CD4-positive, alpha-beta T cell treated with Interleukin-15 for 4 hours (primary cell): Measurements from ENCODE around the gene AKAP13.
"Not testable (repeated sequence)": the region's sequence is repeated elsewhere in the genome, so short reads cannot be mapped to it uniquely, and the experiment has no call there.

Experiments
- DNase-seq: peaks from one replicate; pipeline ENCODE4 v3.0.0-alpha.2; 2020; ENCODE audit warnings: low spot score

The AKAP13 gene

DNA sequence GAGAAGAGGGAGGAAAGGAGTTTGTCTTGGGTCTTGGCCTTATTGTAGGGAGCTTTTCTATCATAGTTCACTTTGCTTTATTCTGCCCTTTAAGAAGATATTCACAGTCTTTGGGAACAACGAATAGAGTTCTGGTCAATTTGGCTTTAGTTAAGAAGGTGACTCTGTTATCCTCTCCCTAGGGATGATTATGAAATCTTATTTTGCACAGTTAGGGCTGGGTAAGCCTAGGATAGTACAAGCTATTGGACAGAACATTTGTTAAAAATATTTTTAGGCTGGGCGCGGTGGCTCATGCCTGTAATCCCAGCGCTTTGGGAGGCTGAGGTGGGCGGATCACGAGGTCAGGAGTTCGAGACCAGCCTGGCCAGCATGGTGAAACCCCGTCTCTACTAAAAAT is 61.5 kb downstream of the AKAP13 start:
- DNase-seq: not testable (repeated sequence)

DNA sequence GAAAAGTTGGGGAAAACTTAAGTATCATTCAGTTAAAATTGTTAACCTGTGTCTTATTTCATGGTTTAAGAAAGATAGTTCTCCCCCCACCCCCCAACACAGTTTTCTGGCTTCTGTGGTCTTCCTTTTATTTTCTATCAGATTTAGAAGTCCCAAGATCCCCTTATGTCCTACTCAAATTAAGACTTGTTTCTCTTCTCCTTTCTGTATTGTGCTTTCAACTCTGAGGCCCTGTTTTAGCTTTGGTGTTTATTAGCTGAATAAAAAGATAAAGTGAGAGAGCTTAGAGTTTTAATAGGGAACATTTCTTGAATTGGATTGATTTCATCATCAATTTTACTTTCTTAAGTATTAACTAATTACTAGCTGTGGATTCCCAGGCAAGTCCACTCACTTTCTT is 62.6 kb downstream of the AKAP13 start:
- DNase-seq: no peak

DNA sequence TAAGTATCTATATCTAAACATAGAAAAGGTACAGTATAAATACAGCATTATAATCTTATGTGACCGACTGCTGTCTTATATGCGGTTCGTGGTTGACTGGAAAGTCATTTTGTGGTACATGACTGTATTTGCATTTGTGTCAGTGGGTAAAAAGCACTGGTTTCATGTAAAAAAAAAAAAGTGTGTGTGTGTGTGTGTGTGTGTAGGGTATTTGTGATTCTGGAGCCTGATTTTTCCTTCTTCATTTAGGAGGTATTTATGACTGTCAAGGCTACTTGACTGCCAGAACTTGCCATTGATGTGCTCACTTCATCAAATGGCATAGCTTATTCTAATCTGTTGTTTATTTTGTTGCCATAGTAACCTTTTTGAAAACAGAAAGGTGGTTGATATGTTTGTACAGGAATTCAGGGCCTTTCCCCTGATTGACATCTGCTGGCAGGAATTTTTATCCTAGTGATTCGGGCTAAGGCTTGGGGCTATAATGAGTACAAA is 63.2 kb downstream of the AKAP13 start:
- peak; percentile 56 for DNase-seq

DNA sequence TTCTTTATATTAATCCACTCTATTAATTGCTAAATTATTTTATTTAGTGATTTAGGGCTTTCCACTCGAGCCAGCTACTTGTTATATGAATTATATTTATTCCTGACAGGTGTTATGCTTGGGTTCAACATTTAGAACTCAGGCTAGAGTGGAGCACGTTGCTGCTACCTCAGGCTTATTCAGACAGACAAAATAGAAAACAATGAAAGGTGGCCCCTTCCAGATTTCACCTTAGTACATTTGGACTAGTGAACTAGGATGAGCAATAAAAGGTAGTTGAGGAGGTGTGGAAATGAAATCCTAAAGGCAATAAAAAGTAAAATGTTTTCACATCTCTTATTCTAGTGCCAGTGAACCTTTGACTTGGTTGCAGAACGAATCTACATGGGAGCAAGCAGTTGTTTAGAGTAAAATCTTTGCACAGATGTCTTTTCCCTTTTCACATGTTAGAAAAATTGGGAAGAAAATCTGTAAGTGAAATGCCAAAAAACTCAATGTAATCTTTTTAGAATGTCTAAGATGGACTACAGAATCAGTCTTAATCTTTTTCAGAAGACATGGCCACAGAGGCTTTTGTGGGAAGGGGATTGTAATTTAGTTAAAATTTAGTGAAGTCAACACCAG is 63.8 kb downstream of the AKAP13 start:
- no peak for DNase-seq

DNA sequence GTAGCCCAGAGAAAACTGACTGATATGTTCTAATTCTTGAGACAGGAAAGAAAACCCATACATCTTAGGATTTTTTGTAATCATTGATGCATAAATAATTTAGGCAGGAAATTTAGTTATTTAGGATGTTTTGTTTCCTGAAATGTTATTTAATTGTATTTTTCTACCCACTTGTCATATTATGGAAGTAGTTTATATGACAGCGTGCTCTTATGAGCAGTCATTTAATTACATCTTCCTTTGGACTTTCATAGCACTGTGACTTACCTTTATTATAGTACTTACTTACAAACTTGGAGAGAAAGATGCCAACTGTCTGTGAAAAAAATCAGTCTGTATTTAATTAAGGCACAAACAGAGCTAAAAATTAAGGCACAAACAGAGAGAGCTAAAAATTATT is 65.0 kb downstream of the AKAP13 start:
- DNase-seq: no peak

DNA sequence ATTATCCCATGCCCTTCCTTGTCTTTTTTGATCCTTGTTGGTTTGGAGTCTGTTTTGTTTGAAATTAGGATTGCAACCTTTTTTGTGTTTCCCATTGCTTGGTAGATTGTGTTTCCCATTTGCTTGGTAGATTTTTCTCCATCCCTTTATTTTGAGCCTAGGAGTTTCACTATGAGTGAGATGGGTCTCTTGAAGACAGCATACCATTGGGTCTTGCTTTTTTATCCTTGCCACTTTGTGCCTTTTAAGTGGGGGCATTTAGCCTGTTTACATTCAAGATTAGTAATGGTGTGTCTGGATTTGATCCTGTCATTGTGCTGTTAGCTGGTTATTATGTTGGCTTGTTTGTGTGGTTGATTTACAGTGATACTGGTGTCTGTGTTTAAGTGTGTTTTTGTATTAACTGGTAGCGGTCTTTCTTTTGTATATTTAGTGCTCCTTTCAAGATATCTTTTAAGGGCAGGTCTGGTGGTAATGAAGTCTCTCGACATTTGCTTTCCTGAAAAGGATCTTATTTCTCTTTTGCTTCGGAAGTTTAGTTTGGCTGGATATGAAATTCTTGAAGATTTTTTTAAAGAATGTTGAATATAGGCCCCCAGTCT is 70.8 kb downstream of the AKAP13 start:
- no peak for DNase-seq

DNA sequence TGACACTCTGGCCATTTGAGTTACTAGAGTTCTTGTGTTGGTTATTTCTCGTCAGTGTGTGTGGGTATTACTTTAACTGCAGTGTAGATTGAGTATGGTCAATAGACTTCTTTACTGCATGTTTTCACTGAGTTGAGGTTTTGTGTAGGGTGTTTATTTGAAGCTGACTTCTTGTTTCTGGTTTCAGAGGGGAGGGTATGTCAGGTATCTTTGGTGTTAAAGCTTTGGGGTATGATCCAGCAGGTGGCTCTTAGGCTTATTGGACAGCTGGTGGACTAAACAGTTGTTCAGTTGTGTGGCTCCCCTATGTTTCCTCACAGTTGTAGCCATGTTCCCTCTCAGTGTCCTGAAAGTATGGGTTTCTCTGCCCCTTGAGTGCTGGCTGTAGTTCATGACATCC is 72.0 kb downstream of the AKAP13 start:
- no peak for DNase-seq

DNA sequence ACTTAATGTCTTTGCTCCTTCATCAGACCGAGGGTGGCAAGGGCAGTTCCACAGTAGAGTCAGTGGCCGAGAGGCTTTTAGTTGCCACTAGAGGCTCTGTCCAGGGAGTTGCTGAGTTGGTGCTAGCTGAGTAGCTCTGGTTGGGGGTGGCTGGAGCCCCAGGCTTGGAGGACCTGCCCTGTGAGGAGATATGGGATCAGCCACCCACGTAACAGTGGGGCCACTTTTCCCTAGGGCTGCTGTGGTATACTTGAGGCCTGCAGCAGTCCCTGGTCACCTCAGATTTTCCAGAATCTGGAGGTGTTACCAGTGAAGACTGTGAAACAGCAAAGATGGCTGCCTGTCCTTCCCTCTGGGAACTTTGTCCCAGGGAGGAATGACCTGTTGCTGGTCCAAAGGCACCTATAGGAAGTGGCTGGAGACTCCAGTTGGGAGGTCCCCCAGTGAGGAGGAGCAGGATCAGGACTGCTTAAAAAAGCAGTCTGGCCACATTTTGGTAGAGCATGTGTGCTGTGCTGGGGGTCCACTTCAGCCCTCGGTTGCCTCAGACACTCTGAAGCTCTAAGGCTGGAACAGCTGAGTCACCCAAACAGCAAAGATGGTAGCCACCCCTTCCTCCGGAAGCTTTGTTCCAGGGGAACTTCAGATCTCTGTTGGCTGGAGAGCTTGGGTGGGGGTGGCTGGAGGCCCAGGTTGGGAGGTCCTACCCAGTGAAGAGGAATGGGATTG is 72.9 kb downstream of the AKAP13 start:
- no peak for DNase-seq

DNA sequence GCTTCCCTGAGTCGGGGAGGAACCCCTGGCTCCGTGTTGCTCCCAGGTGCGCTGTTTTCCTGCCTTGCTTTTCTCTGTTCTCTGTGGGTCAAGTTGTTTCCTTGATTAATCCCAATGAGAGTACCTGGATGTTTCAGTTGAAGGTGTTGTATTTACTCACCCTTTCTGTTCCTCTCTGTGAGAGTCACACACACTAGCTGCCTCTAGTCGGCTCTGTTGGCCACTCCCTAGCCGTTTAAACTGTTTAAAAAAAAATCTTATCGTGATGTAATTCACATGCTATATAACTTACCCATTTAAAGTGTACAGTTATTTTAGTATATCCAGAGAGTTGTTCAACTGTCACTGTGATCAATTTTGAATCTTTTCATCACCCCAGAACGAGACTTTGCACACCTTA is 74.0 kb downstream of the AKAP13 start:
- no peak for DNase-seq

DNA sequence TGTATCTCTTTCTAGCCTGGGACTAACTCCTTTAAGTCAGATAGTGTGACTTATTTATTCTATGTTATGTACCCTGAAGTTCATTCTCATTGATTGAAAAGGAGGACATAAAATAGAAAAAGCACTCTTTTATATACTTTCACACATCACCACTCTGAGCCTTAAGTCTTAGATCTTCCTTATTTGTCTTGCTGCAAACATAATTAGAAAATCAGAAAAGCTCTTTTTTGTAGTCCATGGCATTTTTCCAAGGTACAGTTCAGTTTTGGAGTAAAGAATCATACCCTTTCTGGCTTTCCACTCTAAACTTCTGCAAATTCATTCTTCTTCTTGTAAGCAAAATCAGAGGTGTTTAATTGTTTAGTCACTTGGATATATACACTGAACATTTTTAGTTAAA is 75.5 kb downstream of the AKAP13 start:
- DNase-seq: no peak

DNA sequence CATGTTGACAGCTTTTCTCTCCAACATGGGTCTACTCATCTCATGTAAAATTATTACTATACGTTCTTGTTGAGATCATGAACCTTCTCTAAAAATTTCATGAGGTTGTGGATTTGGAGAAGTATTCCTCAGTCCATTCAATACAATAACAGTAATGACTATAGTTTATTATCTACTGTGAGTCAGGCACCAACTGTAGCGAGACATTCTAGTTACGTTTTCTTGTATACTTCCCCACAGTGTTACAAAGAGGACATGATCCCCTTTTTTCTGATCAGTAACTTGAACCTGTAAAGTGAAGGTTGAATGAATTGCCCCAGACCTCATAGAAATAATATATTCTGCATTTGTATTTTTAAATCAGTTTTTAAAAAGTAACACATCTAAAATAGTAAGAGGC is 76.4 kb downstream of the AKAP13 start:
- DNase-seq: no peak

DNA sequence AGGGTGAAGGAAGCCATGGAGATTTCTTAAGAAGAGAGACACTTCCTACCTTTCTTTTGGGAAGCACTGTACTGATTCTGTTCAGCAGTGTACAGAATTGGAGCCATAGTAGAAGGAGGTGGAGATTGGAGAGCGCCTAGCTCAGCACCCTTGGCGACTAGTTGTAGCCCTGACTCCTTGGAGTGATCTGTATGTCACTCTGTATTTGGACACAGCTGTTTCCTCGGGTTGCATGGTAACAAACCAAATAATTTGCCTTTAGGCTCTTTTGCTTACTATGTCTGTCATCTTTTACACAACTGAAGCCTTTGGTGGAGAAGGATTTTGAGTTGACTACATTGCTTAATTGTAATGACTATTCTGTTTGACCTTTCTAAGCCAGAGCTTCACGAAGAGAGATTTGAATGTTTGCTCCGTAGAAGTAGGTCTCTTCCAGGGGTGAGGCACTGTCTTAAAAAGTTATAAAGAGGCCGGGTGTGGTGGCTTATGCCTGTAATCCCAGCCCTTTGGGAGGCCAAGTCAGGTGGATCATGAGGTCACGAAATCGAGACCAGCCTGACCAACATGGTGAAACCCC is 77.1 kb downstream of the AKAP13 start:
- no peak for DNase-seq

DNA sequence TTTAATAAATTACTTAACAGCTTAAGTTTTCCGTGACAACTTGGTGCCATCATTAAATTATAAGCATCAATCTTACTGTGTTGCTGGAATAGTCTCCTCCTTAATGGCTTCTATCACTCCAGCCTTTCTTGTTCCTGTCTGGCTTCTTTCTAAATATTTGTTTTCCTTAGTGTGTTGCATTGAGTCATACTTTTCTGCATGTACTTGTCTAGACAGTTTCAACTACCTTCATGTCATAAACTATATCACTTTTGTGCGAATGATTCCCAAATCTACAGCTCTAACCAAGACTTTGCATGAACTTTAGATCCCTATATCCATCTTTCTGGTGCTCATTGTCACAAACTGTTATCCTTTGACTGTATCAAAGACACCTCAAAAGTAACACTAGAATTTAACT is 78.4 kb downstream of the AKAP13 start:
- DNase-seq: no peak

DNA sequence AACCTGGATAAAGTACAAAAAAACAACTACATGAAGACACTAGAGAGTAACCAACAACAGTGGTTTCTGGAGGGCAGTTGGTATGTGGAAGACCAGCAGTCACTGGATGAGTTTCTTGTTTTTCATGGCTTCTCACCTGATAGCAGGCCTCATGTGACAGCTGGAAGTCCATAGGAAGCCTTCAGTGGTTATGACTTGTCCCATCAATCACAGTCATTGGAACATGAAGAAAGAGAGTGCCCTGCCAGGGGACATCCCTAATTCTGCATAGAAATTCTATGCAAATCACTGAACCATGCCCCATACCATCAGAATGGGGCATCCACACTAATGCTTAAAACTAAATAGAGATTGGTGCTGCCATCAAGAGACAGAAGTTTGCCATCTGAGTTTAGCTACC is 81.6 kb downstream of the AKAP13 start:
- no peak for DNase-seq

DNA sequence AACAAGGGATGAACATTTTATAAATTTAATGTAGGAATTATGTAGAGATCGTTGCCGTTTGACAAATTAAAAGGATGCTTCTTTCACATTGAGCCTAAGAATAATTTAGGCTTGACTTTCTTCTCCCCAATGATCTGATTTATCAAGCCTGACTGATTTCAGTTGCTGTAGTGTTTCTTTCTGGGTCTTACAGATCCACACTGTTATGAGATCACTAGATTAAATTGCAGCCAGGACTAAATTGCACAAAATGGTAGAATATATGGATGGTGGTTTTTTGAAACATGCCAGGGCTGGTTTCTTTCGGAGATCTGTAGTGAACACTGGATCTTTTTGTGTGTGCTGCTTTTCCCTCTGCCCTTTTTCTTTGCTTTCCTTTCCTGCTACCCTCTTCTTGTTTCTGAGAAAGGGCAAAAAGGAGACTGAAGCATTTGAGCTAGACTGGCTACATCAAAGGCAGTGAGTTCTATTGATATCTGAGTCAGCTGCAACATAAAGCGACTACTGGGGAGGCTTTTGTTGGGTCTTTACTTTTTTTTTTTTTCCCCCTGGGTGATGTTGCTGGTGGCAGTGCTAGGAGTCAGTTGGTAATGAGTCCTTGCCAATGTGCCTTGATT is 83.0 kb downstream of the AKAP13 start:
- peak; percentile 43 for DNase-seq

DNA sequence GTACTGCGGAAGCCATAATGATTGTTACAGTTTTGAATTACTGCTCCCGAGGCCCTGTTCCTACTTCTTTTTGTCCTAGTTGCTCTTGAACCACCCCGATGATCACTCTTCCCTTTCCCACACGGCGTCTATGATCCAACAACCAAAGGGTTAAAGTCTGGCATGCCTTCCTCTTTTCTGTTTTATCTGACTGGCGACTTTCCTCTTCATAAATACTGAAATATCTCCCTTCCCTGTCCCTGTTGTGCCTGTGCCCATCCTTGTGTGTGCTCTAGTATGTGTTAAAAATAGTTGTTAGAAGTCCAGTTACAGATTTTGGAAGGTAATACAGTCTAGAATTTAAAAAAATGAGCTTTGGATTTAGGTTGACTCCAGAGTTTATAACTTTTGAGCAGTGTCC is 83.6 kb downstream of the AKAP13 start:
- no peak for DNase-seq

DNA sequence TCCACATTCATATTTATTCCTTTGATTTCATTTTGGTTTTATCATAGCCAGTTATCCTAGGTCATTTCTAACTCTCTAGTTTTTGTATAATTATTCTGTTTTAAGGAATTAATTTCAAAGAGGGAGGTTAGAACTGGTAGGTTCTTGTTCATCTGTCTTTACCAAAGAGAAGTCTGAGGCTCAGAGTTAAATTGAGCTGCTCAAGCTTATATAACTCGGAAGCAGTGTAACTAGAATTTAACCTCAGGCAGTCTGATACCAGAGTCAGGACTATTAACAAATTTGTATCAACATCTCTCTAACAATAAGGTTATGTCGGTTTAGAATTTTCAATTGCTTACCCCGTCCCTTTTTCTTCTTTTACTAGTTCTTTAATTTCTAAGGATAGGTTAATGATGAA is 84.1 kb downstream of the AKAP13 start:
- DNase-seq: no peak

DNA sequence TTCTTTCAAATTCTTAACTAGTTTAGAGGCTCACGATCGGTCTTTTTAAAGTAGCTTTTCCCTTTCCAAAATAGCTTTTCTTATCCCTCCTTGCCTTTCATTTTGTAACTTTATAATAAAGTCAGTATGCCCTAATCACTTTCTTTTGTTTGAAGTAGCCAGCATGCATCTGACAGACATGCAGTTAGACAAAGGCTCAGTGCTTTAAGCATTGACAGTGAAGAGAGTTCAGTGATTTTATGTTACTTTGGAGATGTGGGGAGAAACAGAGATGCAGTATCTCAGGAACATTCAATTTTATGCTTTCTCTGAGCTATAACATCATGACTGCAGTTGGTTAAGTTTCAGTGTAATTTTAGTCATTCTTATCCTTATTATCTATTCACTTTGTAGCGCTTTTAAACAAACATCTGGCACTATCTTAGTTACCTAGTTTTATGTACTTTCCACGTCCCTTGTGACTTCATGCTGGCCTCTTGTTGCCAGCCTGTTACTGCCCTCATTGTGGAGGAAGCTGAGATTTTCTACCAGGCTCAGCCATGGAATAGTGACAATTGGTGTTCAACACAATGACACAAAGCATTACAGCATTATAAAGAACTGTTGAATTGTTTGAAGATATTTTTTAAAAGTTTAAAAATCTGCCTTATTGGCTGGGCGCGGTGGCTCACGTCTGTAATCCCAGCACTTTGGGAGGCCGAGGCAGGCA is 90.3 kb downstream of the AKAP13 start:
- DNase-seq: no peak

DNA sequence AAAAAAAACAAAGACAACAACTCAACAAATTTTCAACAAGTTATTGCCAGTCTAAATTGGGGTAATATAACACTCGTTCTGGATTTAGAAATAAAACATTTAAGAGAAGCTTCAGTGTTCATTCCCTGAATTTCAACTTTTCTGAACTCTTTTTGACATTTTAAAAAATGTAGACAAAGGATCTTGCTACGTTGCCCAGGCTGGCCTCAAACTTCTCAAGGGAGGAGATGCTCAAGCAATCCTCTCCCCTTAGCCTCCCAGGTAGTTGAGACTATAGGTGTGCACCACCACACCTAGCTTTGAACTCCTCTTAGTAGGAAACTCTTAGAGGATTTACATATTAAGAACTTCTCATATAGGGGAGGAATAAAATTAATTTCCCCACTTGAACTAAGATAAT is 91.9 kb downstream of the AKAP13 start:
- no peak for DNase-seq

DNA sequence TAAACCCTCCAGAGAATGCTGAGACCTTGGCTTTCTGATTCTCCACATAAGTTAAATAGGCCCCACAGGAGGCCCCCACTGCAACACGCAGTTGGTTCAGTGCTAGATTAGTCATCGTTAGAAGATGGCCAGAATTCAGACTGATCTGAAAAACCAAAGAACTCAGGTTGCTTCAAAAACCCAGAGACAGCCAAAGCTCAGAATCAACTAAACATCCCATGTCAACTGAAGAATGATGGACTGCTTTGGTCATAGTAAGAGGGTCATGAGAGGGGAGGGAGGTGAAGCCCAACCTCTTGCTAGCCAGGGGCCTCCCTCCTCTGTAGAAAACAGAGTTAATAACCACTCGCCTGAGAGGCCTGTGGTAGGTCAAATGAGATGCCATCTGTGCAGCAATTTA is 93.1 kb downstream of the AKAP13 start:
- no peak for DNase-seq

DNA sequence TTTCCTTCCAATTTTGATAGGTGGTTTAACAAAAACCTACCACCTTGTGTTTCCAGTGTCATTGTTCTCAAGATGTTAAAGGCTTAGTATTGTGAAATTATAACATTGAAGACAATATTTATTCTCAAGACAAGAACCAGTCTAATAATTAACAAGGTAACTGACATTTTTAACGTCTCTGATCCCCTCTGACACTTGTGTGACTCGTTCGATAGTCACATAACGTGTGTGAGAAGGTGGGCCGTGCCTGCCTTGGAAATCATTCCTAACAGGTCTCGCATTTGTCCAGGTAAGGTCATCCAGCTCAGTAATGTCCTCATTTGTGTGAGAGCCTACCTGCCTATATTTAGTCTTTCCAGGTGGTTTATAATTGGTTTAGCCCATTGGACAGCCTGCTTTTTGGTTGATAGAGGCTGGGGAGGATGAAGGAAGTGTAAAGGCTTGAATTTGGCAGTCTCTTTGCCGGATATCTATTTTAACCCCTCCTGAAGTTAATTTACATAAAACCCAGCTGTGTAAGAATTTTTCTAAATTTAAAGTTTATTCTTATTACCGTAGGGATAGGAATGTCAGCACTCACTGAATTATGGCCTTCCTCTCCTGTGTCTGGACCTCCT is 94.4 kb downstream of the AKAP13 start:
- DNase-seq: no peak

DNA sequence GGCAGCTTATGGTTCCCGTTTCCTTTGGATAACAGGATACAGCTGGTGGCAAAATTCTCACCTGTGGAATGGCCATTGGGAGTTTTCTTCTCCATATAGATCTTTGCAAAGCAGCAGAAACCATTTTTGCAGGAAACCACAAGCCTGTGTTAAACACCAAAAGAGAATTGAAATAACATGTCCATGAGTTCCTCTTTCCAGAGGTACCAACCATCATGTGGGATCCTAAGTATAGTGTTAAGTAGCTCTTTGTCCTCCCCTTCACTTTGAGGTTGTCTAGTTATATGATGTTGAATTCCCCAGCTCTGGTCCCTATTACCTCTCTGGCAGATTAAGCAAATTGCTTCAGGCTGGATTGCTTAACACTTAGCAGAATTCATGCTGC is 94.9 kb downstream of the AKAP13 start:
- no peak for DNase-seq
